ENCODE results near the gene INPP5A. TPM values are rescaled to one million over a fixed set of nuclear protein-coding genes. Genes with fewer than 3 reads are reported as not detected.
A peak's percentile ranks its signal among the peaks of the same experiment; 100 is the strongest.

Gene INPP5A
- total RNA-seq, 1 donor from 2014 or later: 29.5 TPM

GRCh38 chr10:132532749-132533560 lies 4.6 kb upstream of the INPP5A start:
- FAIRE-seq: no peak
- TF ChIP-seq, protein P1, sequence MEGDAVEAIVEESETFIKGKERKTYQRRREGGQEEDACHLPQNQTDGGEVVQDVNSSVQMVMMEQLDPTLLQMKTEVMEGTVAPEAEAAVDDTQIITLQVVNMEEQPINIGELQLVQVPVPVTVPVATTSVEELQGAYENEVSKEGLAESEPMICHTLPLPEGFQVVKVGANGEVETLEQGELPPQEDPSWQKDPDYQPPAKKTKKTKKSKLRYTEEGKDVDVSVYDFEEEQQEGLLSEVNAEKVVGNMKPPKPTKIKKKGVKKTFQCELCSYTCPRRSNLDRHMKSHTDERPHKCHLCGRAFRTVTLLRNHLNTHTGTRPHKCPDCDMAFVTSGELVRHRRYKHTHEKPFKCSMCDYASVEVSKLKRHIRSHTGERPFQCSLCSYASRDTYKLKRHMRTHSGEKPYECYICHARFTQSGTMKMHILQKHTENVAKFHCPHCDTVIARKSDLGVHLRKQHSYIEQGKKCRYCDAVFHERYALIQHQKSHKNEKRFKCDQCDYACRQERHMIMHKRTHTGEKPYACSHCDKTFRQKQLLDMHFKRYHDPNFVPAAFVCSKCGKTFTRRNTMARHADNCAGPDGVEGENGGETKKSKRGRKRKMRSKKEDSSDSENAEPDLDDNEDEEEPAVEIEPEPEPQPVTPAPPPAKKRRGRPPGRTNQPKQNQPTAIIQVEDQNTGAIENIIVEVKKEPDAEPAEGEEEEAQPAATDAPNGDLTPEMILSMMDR (IDR thresholded peaks at IDR 0.05; ENCODE audit: insufficient read depth, low read length, severe bottlenecking): no peak
- Histone ChIP-seq H3K36me3 (ENCODE audit: control insufficient read depth, insufficient read depth, low read length) (no peaks in the 10 kb centered on the region), H3K27me3 (ENCODE audit: control insufficient read depth, insufficient read depth, low read length) (no peaks in the 10 kb centered on the region), H3K4me3 (ENCODE audit: low read depth, low read length) (no peak overlapping the region)
- DNase-seq (ENCODE audit: low read depth): peak; percentile 77

DNA sequence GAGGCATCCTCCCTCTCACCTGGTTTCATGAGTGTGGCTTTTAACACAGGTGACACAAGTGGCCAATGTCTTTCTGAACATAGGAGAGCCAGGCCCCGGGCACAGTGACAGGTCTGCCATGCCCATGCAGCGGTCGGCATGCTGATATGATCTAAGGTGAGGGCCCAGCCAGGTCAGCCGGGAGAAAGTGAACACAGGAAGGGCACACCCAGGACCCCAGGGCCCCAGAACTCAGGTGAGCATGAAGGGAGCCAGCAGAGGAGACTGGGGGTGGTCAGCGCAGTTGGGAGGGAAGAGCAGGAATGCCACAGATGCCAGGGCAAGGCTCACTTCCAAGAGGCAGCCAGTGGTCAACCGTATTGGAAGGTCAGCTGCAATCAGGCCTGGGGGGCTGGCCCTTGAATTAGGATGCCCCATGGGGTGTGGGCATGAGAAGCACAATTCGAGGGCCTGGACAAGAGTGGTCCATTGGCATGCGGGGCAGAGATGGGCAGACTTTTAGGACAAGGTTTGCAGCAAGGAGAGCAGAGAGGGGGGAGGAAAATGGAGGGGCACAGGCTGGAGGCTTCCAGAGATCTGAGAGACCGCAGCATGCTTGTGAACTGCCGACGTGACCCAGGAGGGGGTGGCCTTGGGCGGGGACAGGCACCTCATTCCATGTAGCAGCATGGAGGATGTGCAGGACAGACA lies 3.9 kb upstream of the INPP5A start:
- Histone ChIP-seq H3K4me3 (ENCODE audit: low read depth, low read length) (no peak overlapping the region), H3K36me3 (ENCODE audit: control insufficient read depth, insufficient read depth, low read length) (no peaks in the 10 kb centered on the region), H3K27me3 (ENCODE audit: control insufficient read depth, insufficient read depth, low read length) (no peaks in the 10 kb centered on the region)
- TF ChIP-seq, protein P1 (IDR thresholded peaks at IDR 0.05; ENCODE audit: insufficient read depth, low read length, severe bottlenecking): no peak
- no peak for DNase-seq (ENCODE audit: low read depth)
- no peak for FAIRE-seq

GRCh38 chr10:132534391-132535064 lies 3.1 kb upstream of the INPP5A start:
- no peak for DNase-seq (ENCODE audit: low read depth)

DNA sequence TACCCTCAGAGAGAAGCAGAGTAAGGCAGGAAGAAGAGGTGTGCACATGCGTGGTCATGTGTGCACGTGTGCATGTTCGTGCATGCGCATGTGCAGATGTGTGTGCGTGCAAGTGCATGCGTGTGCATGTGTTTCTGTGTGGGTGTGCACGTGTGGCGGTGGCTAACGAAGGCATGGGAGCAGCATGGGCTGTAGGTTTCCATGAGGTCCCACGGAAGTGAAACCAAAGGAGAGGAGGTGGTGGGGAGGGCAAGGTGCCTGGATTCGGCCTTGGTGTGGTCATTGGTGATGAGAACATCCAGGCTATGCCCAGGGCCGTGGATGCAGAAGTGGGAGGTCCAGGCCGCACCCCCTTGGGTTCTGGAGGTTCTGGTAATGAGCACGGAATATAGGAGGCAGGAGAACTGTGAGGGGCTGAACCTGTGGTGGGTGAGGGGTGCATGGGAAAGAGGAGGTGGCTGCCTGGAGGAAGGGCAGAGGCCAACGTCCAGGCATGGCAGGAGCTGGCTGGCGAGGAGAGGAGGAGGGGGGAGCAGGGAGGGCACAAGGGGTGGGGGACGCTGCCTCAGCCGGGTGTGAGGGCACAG lies 2.4 kb upstream of the INPP5A start:
- FAIRE-seq (no peak), DNase-seq (ENCODE audit: low read depth) (no peak)
- TF ChIP-seq, protein P1 (IDR thresholded peaks at IDR 0.05; ENCODE audit: insufficient read depth, low read length, severe bottlenecking): no peak
- H3K27me3 ChIP-seq (ENCODE audit: control insufficient read depth, insufficient read depth, low read length): no peaks in the 10 kb centered on the region
- H3K36me3 ChIP-seq (ENCODE audit: control insufficient read depth, insufficient read depth, low read length): no peaks in the 10 kb centered on the region
- no peak overlapping the region for H3K4me3 ChIP-seq (ENCODE audit: low read depth, low read length)

More at GRCh38 chr10:132534391-132535064, 3.1 kb upstream of the INPP5A start:
- Histone ChIP-seq H3K4me3 (ENCODE audit: low read depth, low read length) (no peak overlapping the region), H3K36me3 (ENCODE audit: control insufficient read depth, insufficient read depth, low read length) (no peaks in the 10 kb centered on the region), H3K27me3 (ENCODE audit: control insufficient read depth, insufficient read depth, low read length) (no peaks in the 10 kb centered on the region)
- TF ChIP-seq, protein P1 (IDR thresholded peaks at IDR 0.05; ENCODE audit: insufficient read depth, low read length, severe bottlenecking): no peak
- no peak for FAIRE-seq

GRCh38 chr10:132536241-132536876 lies 1.2 kb upstream of the INPP5A start:
- no peaks in the 10 kb centered on the region for H3K36me3 ChIP-seq (ENCODE audit: control insufficient read depth, insufficient read depth, low read length)
- no peak for FAIRE-seq
- TF ChIP-seq, protein P1 (IDR thresholded peaks at IDR 0.05; ENCODE audit: insufficient read depth, low read length, severe bottlenecking): no peak
- DNase-seq (ENCODE audit: low read depth): no peak
- peak overlapping the region; percentile 73 for H3K4me3 ChIP-seq (ENCODE audit: low read depth, low read length)
- no peaks in the 10 kb centered on the region for H3K27me3 ChIP-seq (ENCODE audit: control insufficient read depth, insufficient read depth, low read length)

Measured in bronchial epithelial cell (primary cell).